SK-N-SH (cell line): ENCODE results near the gene STK32C.

ENCODE experiments used
- TF ChIP-seq, protein P1 (sequence below): IDR thresholded peaks from 2 replicates; pipeline ENCODE4 v1.6.1; 2012; ENCODE audit warnings: mild to moderate bottlenecking, low read depth, low read length, moderate library complexity
- TF ChIP-seq, protein P2 (sequence below): fragments of 200-600 bp; sonication (generic); IDR thresholded peaks from 2 replicates; pipeline ENCODE4 v1.6.1; 2017; ENCODE audit warnings: antibody characterized with exemption, mild to moderate bottlenecking, moderate library complexity

GRCh38 chr10:132308587-132309470 lies 1.1 kb upstream of the STK32C start:
- TF ChIP-seq, protein P1, sequence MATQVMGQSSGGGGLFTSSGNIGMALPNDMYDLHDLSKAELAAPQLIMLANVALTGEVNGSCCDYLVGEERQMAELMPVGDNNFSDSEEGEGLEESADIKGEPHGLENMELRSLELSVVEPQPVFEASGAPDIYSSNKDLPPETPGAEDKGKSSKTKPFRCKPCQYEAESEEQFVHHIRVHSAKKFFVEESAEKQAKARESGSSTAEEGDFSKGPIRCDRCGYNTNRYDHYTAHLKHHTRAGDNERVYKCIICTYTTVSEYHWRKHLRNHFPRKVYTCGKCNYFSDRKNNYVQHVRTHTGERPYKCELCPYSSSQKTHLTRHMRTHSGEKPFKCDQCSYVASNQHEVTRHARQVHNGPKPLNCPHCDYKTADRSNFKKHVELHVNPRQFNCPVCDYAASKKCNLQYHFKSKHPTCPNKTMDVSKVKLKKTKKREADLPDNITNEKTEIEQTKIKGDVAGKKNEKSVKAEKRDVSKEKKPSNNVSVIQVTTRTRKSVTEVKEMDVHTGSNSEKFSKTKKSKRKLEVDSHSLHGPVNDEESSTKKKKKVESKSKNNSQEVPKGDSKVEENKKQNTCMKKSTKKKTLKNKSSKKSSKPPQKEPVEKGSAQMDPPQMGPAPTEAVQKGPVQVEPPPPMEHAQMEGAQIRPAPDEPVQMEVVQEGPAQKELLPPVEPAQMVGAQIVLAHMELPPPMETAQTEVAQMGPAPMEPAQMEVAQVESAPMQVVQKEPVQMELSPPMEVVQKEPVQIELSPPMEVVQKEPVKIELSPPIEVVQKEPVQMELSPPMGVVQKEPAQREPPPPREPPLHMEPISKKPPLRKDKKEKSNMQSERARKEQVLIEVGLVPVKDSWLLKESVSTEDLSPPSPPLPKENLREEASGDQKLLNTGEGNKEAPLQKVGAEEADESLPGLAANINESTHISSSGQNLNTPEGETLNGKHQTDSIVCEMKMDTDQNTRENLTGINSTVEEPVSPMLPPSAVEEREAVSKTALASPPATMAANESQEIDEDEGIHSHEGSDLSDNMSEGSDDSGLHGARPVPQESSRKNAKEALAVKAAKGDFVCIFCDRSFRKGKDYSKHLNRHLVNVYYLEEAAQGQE: no peak
- TF ChIP-seq, protein P2, sequence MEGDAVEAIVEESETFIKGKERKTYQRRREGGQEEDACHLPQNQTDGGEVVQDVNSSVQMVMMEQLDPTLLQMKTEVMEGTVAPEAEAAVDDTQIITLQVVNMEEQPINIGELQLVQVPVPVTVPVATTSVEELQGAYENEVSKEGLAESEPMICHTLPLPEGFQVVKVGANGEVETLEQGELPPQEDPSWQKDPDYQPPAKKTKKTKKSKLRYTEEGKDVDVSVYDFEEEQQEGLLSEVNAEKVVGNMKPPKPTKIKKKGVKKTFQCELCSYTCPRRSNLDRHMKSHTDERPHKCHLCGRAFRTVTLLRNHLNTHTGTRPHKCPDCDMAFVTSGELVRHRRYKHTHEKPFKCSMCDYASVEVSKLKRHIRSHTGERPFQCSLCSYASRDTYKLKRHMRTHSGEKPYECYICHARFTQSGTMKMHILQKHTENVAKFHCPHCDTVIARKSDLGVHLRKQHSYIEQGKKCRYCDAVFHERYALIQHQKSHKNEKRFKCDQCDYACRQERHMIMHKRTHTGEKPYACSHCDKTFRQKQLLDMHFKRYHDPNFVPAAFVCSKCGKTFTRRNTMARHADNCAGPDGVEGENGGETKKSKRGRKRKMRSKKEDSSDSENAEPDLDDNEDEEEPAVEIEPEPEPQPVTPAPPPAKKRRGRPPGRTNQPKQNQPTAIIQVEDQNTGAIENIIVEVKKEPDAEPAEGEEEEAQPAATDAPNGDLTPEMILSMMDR: no peak
